GM18909 (cell line): ENCODE results near the gene MID1IP1.

Experiments
- ATAC-seq: cut with Tn5 transposase; IDR thresholded peaks from one replicate; pipeline ENCODE4 v1.9.1; 2021; ENCODE audit warnings: mild to moderate bottlenecking; ENCODE audit not compliant: unreplicated experiment, poor library complexity

Gene MID1IP1

DNA sequence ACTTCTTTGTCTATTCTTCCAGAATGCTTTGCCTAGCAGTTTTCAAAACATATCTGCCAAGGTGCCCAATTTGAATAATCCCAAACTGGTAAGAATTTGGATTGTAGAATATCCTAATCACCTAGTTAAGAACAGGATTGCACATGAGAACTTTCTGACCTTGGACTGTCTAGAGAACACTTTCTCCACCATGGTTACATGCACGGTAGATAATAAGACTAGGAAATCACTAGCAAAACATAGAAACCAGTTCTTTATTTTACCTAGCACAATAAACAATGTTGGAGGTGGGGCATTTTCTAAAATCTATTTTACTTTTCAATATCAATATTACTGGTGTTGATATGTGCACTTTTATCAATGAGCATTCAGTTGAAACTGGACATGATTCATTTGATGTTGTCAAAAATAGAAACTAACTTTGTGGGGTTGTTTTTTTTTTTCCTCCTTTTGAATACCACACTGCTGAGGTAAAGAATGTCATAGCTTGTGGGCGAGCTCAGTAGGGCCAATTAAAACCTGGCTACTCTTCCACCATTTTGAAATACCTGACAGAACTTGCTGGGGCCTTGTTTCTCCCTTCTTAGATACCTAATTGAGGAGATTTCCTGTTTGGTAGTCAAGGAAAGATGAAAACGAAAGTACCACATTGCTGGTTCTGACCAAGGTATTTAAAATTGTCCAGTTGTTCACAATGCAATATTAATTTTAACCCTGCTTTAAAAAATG lies 10.4 kb downstream of the MID1IP1 start:
- ATAC-seq, result no peak

DNA sequence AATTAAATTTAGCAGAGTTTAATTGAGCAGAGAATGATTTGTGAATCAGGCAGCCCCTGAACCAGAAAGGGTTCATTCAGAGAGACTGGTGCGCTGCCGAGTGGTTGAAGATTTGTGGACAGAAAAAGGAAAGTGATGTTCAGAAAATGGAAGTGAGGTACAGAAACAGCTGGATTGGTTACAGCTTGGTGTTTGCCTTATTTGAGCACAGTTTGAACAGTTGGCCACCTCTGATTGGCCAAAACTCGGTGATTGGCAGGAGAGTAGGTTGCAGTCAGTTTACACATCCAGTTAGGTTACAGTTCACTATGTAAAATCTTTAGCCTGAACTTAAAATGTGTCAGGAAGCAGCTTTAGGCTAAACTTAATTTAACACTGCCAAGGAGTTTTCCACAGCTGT lies 14.9 kb downstream of the MID1IP1 start:
- ATAC-seq, result no peak

DNA sequence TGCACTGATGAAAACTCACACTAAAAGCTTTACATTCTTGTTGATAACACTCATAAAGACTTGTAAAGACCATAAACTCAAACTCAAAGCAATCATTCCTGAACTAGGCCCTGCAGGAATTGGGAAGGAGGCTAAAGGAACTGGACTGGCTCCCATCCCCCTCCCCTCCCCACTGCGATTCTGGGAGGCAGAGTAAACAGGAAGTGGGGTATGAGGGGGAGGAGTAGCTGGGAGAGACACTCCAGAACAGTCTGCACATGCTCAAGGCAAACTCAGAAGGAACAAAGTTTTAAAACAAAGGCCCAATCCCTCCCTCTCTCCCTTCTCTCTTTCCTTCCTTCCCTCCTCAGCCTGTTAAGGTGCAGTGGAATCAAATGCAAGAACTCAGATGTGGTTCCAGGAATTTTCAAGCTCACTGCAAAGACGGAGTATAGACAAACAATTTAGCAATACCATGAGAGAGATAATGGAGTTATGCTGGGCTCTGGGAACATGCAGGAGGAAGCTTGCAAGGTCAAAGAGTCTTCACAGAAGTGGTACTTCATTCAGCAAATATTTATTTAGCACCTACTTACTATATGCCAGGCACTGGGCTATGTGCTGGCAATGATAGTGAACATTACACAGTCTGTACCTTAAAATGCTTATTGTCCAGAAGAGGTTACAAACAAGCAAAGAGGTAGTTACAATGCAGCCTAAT lies 15.9 kb downstream of the MID1IP1 start:
- ATAC-seq, result no peak

DNA sequence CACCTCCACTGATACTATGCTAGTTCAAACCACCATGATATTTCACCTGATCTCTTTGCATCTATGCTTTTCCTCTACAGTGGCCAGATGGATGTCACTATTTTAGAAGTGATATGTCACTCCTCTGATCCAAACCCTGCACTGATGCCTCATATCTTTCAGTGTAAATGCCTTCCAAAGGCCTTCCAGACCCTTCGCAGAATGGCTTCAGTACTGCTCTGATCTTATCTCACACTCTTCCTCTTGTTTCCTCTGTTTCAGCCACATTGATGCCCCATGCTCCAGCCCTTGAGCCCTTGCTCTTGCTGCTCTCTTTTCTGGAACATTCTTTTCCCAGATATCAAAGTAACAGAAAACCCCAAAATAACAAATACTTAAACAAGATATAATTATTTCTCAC lies 17.9 kb downstream of the MID1IP1 start:
- no peak for ATAC-seq

DNA sequence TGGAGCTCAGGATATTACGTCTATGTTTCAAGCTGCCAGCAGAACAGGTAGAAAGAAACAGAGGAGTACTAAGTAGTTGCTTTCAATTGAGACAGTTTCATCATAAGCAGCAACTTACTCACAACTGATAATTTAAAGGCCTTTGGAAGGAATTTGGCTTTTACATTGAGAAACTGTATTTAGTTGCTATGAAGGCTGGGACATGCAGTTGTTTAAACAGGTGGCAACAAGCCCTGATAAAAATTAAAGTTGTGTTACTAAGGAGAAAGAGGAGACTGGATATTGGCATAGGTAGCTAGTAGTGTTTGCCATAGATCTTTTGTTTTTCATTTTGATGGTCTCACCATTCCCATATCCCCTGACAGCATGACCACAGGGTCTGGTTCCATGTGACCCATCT lies 18.4 kb downstream of the MID1IP1 start:
- ATAC-seq, result no peak

DNA sequence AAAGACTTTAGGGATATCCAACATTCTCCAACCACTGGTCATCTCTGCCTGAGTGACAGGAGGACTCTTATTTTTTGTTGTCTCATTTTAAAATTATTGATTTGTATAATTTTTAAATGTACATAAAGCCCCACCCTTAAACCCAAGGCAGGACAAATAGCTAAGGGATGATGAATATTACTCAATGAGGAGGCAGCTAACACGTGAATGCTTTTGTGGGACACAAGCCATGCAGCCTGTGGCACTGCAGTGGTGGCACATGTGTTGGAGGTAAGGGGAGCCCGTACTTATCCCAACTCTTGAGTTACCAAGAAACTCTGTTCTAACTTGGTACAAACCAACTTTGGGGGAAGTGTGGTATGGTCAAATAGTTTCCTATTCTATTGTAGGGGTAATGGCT lies 19.5 kb downstream of the MID1IP1 start:
- ATAC-seq, result no peak

DNA sequence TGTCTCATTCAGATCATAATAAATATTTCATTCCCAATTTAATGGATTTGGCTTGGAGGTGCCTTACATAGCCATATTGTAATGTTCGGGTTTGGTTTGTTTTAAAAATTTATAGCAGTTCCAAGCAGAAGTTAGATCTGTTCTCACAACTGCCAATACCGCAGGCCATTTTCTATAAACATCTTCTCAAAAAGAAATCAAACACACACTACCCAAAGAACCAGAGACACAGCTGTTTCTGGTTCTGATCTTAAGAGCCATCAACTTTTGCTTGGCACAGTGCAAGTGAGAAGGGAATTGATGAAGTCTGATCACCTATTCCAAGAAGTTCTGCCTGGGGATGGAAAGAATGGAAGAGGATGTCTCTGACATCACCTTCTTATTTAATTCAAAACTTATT lies 22.9 kb downstream of the MID1IP1 start:
- ATAC-seq, result no peak

DNA sequence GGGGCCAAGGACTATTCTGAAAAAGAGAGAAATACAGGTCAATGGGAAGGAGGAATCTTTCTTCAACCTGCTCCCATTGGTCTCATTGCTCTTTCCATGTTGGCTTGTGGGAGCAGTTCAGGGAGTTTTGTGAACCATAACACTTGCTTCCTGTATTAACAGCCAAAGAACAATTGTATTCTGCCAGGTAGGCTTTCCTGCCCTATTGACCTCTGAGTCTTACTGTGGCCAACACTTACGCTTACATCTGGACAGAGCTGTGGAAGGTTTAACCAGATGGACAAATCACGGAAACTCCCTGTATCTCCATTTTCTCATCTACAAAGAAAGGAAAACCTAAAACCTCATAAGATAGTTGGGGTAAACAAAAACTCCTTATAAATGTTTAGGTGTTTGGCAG lies 30.7 kb downstream of the MID1IP1 start:
- no peak for ATAC-seq

DNA sequence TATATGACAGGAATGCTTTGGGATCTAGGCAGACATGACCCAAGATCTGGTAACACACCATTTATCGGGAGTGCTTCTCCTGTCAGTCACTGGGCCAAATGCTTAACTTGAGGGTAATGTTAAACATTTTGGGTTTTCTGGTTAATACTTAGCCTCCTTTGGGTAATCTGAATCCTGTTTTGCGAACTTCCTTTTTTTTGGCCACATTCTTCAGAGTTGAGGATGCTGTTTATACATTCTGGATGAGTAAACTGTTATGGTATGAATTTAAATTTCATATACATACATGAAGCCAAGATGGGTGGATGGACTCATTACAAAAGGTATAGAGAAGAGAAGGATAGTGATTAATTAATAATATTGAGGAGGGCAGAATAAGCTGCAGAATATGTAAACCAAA lies 36.1 kb downstream of the MID1IP1 start:
- ATAC-seq, result no peak

DNA sequence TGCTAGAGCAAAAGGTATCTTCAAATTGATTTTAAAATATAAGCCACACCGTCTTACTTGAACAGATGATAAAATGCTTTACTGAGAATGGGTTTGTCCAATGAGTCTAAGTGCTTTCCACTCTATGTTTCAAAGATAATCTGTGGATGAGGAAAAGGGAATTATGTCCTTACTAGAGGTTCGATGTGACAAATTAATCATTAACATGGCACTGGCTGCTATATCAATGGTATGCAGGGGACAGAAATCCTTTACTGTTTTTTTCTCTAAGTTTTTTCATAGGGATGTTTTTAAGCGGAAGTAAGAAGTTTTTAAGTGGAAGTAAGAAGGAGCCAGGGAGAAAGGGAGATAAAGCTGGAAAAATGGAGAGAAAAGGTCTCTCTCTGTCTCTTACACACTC lies 38.0 kb downstream of the MID1IP1 start:
- no peak for ATAC-seq

DNA sequence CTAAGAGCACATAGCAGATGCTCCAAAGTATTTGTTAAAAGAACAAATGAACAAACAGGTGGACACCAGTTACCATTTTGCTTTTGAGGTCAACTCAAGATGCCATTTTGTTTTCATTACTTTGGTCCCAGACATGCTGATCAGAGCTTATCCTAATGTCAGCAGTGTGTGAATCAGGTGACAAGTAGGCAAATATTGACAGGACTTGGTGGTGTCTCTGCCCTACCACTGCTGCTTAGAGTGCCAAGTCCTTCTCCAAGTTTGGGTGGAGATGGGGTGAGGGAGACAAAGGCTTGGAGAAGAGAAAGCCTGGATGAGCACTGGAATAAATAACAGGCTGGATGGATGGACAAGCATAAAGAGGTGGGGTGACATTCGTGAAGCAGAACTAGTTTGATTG lies 38.7 kb downstream of the MID1IP1 start:
- ATAC-seq, result no peak

DNA sequence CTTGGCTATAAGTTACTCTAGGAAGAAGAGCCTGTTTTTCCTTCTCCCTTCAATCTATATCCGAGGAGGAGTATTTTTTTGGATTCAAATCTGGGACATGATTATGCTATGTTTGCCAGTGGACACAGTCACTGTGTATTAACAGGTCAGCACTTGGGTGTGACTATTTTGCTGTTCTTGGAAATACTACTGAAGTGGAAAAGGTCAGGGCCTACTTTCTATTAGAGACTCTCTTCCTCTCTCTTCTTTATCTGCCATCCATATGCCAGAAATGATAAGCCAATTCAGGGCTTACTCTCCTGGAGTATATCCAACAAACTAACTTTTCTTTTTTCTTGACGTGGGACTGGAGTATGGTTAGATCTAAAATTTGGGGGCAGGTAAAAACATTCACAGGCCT lies 40.5 kb downstream of the MID1IP1 start:
- ATAC-seq, result no peak

DNA sequence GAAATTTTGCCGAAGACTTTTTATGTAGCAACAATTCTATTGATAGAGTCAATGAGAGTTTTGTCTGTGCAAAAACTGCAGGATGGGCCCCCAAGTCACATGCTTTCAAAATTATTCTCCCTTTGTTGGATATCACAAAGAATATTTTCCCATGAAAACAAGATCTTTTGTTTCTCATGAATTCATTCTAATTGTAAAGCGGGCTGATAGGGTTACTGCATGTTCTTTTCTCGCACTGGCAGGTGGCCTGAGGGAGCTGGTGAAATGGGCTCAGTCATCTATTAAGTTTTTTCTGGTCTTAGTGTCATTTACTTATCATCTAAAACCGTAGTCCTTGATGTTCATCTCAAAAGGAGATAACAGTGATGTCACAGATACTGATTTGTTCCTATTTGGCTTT lies 44.2 kb downstream of the MID1IP1 start:
- ATAC-seq, result no peak

DNA sequence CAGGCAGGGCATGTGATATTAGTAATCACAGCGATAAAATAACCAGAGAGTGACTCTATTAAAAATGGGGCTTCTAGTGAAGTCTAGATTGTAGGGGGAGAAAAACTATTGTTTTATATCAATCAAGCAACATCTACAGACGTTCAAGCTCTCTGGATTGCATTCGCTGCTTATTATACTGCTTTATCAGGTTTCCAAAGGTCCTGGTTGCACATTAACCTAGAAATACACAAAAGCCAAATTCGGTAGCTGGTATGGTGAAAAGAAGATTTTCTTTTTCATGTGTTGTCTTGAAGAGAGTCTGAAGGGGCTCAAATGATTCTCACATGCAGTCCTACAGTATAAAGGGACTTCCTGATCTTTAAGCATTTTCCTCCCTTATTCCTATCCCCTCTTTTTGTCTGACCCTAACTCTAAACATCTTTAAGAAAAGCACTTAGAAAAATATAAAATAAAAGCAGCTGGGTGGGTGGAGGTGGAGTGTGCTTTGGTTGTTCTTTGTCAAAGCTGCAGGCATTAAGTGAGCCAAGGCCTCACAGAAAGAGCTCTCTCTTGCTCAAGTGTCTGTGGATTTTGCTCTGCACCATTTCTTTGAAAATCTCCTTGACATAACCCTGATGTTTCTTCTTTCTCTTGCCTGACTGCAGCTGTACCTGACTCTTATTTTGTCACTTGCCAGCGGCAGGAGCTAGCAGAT lies 46.1 kb downstream of the MID1IP1 start:
- ATAC-seq, result no peak

DNA sequence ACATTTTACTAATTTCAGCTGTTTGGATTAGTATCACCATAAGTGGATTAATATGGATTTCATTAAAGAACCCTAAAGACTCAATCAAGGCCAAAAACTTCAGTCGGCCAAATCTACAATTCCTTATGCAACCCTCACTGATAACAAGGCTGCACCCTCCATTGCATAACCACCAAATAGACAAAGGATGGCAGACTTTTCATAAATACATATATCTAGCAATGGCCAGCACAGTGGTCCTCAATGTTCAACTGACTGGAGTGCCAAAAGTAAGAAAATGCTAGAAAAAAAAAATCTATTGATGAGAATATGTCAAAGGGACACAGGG lies 46.6 kb downstream of the MID1IP1 start:
- ATAC-seq, result no peak

DNA sequence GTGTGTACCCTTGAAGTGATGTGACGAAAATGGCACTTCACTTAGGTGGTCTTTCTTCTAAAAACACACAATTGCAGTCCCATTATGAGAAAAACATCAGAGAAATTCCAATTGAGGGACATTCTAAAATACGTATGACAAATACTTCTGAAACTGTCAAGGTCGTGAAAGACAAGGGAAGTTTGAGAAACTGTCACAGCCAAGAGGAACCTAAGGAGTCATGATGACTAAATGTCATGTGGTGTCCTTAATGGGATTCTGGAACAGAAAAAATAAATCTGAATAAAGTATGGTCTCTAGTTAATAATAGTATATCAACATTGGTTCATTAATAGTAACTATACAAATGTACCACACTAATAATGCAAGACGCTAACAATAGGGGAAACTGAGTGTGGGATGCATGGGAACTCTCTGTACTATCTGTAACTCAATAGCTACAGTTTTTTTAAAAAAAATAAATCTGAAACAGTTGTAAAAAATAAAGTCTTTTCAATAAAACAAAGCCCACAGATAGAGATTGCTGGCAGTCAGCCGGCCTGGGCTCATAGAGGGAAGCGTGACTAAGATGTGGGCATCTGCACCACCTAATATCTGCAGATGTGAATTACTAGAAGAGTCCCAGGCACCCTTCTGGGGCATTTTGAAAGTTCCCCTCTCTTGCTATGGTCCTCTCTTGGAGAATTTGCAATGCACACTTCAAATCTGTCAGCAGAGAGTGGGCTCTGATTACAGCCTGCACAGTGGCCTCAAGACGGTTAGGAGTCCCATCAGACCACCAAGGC lies 47.6 kb downstream of the MID1IP1 start:
- ATAC-seq, result no peak

DNA sequence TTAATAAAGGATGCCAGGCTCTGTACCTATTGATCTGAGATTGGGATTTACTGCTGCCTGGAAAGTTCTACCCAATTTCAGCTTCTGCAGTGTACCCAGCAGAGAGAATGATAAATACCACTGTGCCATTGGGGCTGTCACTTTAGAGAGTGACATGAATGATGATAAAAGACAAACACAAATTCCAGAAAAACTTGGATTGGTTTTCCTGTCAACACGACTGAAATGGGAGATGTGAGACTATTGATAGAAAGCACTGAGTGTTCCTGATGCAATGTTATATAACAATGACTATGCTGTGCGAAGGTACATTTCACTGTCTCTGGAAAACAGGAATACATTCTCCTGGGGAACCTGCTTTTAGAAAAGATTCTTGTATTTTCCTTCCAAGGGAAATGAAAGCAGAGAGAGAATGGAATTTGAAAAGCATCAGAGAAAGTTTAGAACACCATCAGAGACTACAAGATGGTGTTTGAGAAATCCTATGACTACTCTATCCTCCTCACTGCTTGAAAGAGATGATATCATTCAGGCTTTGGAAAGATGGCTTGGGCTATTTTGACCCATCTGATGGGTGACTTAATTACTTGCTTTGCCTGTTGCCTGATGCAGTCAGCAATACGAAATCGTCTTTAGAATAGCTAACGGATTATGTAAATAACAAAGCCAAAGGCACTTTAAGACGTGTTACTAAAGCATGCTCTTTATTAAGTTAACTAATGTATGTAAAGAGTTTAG lies 49.7 kb downstream of the MID1IP1 start:
- no peak for ATAC-seq

DNA sequence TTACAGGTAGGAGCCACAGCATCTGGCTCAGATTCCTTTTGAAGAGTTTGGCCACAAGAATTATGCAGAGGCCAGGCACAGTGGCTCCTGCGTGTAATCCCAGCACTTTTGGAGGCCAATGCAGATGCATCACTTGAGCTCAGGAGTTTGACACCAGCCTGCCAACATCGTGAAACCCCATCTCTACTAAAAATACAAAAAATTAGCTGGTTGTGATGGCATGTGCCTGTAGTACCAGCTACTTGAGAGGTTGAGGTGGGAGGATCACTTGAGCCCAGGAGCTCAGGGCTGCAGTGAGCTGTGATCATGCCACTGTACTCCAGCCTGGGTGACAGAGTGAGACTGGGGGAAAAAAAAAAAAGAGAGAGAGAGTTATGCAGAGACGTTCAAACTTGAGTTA lies 53.0 kb downstream of the MID1IP1 start:
- no peak for ATAC-seq
